GM23248 (cell line): ENCODE data around the gene CCM2.

Experiments
- EZH2 ChIP-seq: fragments of 200-600 bp; sonication (generic); IDR thresholded peaks from 2 replicates; pipeline ENCODE4 v1.6.1; 2018; ENCODE audit warnings: antibody characterized with exemption, mild to moderate bottlenecking; ENCODE audit not compliant: insufficient read depth, poor library complexity, severe bottlenecking
- EZH2phosphoT487 ChIP-seq: fragments of 200-600 bp; sonication (generic); IDR thresholded peaks from 2 replicates; pipeline ENCODE4 v1.6.1; 2018; ENCODE audit warnings: antibody characterized with exemption, moderate library complexity, mild to moderate bottlenecking, low read depth; ENCODE audit not compliant: insufficient read depth

DNA sequence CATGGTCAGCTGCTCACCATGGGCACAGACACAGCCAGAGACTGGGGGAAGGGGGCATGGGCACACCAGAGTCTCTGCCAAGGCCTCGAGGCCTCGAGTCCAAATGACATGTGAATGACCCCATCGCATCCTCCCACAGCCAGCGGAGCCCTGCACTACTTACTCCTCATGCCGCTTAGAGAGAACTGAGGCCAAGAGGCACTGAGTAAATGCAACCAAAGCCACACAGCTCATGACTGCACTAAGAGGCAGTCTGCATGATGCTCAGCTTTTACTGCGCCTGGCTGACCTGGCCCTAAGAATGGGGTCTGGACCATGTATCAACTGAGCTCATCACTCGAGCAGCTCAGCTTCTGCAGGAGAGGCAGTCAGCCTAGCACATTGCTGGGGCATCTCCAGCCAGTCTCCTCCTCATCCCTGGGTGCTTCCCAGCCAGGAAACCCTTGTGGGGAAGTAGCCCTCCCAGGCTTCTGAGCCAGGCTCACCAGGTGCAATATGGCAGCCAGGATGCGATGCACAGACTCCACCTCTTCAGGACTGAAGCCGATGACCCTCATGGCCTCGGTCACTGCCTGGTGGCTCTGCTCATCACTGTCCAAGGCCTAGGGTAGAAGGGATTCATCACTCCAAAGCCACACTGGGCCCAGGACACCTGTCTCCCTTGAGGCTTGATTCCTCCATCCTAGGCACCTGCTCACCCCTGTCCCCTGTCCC is 28.7 kb upstream of the CCM2 start:
- no peak for TF ChIP-seq EZH2
- no peak for TF ChIP-seq EZH2phosphoT487
